Stimulated activated CD8-positive, alpha-beta memory T cell treated with anti-CD3 and anti-CD28 coated beads, Interleukin-12 subunit alpha, Interleukin-12 subunit beta, amount 100 ng/mL, for 4 hours (primary cell): ENCODE data around the gene SLC25A17.
"Not testable (repeated sequence)": the region's sequence is repeated elsewhere in the genome, so short reads cannot be mapped to it uniquely, and the experiment has no call there.

Experiments used
- DNase-seq: peaks from one replicate; pipeline ENCODE4 v3.0.0-alpha.2; 2020; ENCODE audit warnings: low read depth

SLC25A17 gene

DNA sequence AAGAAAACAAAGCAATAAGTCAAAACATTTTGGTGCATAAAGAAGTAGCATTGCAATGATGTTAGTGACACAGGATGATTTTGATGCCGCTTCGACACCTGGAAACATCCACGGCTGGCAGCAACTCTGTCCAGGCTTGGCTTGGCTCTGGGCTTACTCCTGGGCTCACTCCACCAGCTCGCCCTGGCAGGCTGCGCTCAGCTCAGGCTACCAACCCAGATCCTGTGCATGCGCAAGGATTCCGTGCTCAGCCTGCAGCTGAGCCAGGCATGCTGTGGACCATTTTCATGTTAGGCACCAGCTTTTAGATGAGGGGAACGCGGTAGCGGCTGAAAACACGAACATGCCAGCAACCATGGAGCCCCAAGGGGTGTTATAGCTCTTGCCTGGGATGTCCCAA is 66.0 kb downstream of the SLC25A17 start:
- no peak for DNase-seq

DNA sequence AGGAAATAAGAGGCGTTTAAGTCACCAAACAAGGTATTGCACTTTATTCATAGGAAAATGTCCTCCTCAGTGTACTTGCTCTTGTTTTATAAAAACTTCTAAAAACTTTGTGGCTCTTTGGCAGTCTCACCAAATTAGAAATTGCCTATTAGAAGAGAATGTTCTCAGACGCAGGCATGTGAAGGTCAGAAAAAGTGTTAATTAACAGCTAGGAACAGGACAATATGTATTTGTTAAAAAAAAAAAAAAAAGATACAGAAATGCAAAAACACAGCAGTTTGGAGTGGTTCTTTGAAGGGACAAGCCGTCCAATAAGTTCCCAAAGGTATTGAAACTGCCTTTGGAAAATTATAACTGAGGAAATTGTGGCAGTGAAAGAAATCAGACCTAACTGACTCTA is 67.9 kb downstream of the SLC25A17 start:
- no peak for DNase-seq

DNA sequence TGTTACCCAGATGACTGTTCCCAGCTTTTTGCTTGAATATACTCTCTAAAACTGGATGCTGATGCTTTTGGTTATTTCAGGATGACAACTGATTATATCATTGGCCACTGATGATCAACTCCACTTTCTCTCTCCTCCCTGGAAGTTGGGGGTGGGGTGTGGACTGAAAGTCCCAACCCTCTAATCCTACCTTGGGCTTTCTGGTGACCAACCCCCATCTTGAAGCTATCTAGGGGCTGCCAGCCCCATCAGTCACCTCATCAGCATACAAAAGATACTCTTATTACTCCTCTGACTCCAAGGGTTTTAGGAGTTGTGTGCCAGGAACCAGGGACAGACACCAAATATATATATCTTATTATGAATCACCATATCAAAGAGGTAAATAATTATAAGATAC is 69.3 kb downstream of the SLC25A17 start:
- DNase-seq: no peak

DNA sequence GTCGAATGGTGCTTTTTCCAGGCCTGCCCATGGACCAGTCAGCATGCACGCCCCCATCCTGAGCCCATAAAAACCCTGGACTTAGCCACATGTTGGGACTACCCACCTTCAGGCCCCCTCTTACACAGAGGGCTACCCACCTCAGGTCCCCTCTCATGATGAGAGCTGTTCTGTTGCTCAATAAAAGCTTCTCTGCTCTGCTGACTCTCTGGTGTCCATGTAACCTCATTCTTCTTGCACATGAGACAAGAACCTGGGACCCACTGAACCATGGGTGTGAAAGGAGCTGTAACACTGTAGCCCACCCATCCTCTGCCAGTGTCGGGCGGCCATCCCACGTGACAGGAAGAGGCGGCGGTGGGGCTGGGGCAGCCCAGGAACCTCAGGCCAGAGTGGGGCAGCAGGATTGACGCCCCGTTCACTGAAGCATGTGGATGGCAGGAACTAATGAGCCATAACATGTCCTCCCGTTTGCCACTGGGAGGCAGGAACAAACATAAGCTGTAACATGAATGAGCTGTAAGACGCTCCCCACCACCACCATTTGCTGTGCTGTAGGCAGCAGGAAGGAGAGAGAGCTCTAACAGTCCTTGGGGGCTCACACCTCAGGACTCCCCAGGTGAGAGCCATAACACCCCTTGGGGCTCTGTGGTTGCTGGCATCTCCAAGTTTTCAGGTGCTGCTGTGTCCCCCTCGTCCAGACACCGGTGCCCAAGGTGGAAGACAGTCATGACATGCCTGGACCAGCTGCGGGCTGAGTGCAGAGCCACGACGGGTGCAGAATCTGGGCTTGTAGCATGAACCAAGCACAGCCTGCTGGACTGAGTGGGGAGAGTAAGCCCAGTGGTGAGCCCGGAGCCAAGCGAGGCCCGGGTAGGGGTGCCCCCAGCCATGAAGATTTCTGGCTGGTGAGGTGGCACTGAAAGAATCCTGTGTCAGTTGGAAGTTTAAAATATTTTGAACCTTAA is 70.5 kb downstream of the SLC25A17 start:
- DNase-seq: no peak

DNA sequence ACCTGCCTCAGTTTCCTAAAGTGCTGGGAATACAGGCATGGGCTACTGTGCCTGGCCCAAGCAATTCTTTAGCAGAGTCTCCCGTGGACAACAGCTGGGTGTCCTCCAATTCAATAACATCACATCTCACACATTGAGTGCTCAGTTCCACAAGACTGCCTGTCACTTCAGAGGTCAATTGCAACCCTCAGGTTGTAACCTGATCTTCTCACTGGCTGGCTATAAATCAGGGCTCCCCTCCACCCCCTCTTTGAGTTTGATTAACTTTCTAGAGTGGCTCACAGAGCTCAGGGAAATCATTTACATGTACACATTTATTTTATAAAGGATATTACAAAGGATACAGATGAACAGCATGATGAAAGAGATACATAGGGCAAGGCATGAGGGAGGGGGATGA is 71.8 kb downstream of the SLC25A17 start:
- DNase-seq: no peak

DNA sequence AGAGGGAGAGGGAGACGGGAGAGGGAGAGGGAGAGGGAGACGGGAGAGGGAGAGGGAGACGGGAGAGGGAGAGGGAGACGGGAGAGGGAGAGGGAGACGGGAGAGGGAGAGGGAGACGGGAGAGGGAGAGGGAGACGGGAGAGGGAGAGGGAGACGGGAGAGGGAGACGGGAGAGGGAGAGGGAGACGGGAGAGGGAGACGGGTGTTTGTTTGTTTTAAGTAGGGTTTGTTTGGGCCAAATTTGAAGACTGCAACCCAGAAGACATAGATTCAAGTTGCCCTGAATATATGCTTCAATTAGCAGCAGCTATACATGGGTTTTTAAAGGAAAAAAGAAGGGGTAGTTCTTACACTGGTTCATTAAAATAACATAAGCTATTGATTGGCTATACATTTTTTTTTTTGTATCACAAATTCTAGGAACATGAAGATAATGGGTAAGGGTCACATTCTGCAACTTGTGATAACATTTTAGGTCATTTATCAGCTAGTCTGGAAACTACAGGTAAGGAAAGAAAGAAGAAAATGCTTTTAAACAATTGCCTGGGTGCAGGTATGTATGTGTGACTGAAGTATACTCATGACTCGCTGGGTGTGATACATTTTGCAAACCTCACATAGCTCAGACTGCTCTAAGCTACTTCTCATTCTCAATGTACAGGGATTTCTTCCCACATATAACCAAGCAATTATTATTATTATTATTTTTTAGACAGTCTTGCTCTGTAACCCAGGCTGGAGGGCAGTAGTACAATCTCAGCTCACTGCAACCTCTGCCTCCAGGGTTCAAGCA is 72.5 kb downstream of the SLC25A17 start:
- no peak for DNase-seq

DNA sequence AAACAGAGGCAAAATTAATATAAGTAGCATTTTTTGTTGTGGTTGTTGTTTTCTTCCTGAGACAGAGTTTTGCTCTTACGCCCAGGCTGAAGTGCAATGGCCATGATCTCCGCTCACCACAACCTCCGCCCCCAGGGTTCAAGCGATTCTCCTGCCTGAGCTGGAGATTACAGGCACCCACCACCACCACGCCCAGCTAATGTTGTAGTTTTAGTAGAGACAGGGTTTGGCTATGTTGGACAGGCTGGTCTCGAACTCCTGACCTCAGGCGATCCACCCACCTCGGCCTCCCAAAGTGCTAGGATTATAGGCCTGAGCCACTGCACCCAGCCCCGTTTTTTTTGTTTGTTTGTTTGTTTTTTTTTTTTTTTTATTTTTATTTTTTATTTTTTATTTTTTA is 75.4 kb downstream of the SLC25A17 start:
- no peak for DNase-seq

DNA sequence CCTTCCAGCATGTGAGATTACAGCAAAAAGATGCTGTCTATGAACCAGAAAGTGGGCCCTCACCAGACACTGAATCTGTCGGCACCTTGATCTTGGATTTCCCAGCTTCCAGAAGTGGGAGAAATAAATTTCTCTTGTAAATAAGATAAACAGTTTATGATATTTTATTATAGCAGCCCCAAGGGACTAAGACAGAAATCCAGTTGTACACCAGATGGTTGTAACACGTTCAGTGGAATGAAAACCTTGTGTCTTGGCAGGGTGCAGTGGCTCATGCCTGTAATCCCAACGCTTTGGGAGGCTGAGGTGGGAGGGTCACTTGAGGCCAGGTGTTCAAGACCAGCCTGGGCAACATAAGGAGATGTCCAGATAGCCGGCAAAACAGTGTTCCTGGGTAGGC is 78.0 kb downstream of the SLC25A17 start:
- no peak for DNase-seq

DNA sequence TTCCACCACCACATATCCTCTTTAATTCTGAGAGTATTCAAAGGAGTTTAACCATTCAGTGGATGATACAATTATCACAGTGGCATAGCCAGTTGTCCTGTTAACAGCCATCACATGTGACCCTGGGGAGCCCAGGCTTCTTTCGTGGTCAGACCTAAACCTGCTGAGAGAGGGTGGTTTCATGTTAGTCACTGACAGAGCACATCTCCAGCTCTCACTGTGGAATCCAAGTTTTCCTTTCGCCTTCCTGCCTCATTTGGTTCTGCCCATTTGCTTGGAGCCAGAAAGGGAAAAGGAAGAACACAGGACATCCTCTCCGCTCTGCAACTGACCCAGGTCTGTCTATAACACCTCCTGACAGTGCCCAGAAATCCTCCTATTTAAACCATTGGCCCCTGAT is 79.4 kb downstream of the SLC25A17 start:
- no peak for DNase-seq

DNA sequence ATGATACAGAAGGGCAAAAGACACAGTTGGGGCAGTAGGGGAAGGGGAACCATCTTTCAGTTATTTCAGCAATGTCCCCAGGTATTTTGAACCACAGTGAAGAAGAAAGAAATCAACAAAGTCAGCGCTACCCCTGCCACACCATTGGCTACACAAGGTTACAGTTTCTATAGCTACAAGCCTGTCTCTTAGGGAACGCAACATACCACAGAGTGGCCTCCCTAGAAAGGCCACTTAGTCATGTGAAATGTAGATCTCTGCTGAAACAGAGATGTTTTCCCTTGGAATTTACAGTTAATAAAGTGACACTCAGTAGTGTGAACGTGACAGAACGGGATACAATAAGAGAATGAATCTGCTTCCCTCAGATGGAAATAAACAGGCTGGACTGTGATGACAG is 85.2 kb downstream of the SLC25A17 start:
- DNase-seq: no peak

DNA sequence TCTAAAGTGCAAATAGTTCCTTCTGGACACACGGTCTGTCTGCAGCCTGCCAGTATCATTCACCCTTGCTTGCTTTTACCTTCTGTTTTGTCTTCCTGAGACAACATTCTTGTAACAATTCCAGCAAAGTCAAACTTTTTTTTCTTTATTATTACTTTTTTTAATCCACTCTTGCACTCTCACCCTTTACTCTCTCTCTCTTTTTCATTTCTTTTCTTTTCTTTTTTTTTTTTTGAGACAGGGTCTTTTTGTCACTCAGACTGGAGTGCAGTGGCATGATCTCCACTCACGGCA is 86.2 kb downstream of the SLC25A17 start:
- no peak for DNase-seq

DNA sequence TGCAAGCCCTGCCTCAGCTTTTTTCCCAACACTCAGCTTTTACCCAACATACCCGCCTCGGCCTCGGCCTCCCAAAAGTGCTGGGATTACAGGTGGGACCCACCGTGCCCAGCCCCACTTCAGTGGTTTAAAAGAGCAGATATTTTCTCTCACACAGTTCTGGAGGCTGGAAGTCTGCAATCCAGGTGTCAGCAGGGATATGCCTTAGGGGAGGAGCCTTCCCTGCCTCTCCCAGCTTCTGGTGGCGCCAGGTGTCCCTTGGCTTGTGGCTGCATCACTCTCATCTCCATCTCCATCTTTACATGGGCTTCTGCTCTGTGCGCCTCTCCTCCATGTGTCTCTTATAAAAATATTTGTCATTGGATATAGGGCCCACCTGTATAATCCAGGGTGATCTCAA is 89.9 kb downstream of the SLC25A17 start:
- no peak for DNase-seq

DNA sequence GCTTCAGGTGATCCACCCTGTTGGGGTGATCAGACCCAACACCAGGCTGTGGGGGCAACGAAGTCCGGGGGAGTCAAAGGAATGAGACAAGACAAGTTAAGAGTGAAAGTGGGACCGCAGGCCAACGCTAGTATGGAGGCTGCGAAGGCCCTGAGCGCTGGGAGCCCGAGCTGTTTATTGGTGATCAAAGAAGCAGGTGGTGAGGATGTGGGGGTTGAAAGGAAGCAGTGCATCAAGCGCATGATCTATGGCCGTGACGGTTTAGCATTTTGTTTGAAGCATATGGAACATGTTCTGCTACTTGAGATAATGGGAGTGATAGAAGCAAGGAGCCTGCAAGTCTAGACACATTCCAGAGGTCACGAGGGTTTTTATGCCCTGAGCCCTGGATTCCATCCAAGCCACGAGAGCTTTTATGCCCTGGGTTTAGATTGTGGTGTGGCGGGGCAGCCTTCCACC is 90.4 kb downstream of the SLC25A17 start:
- peak; percentile 11 for DNase-seq

DNA sequence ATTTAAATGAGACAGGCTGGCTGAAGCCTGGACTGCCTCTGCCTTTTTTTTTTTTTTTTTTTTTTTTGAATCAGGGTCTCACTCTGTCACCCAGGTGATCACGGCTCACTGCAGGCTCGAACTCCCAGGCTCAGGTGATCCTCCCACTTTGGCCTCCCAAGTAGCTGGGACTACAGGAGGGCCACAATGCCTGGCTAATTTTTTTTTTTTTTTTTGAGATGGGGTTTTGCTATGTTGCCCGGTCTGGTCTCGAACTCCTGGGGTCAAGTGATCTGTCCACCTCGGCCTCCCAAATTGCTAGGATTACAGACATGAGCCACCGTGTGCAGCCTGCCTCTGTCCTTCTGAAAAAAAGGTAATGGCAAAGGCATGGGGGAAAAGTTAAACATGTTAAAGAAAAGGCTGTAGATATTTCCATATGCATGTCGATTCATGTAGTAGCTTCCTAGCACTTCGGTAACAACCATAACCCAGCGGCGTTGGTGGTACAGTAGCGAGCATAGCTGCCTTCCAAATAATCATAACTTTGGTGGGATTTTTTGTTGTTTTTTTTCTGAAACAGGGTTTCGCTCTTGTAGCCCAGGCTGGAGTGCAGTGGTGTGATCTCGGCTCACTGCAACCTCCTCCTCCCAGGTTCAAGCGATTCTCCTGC is 91.1 kb downstream of the SLC25A17 start:
- DNase-seq: no peak

DNA sequence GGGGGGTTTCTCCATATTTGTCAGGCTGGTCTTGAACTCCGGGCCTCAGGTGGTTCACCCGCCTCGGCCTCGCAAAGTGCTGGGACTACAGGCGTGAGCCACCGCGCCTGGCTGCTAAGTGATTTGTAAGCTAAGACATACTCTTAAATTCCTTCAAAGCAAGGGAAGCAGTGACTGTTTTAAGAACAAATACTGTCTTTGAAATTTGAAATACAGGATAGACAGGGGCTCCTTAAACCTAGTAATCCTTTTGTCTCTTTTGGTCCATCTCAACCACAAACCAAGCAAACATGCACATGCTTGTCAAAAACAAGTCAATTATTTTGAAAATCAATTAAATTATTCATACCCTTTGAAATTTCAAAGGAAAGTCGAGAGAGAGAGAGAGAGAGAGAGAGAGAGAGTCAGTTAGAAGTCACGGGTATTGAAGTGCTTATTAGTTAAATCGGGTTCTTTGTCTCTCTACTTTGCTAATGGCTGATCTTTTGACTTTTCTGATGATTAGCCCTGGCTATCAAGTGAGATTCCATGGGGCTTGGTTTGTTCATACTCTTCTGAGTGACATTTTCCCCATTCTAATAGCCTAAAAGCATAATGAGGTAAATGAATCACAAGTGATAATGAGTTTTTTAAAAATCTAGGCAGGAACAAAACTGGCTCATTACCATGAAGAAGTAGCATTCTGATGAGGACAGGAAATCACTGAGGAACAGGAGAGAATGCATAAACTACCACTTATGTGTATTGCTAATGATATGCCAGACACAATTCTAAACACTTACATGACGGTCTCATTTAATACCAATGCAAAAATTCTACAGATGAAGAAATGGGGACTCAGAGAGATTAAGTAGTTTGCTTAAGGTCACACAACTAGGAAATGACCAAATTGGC is 91.8 kb downstream of the SLC25A17 start:
- no peak for DNase-seq

DNA sequence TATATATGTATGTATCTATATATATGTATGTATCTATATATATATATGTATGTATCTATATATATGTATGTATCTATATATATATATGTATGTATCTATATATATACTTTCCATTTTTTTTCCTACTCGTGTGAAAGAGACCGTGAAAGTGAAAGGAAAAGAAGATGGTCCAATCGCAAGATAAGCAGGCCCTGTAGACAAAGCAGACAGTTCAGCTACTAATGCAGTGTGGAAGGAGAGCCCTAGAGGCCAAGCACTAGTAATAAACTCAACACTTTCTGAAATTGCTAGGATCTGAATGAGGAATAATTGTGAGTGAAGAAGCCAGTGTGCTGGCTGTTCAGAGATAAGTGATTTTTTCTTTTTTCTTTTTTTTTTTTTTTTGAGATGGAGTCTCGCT is 92.6 kb downstream of the SLC25A17 start:
- DNase-seq: no peak

DNA sequence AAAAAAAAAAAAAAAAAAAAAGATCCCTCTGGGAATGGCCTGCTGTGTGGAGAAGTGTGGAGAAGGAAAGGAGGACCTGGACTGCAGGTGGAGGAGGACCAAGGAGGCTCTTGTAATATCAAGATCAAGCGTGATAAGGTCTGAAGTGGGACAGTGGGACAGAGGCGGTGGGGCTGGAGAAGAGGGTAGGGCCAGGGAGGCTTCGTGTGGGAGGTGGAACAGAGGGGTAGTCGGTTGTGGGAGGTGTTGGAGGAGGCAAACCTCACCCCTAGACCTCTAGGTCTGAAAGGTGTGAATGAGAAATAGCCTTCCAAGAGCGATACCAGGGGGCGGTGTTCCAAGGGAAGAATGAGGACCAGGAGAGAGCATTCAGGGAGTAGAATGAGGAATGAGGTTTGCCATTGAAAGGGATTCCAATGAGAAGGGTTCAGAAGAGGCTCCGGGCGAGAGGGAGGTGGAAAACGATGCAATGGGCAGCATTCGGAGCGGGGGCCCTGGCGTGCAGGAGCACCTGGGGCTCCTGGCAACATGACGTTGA is 95.7 kb downstream of the SLC25A17 start:
- DNase-seq: no peak

DNA sequence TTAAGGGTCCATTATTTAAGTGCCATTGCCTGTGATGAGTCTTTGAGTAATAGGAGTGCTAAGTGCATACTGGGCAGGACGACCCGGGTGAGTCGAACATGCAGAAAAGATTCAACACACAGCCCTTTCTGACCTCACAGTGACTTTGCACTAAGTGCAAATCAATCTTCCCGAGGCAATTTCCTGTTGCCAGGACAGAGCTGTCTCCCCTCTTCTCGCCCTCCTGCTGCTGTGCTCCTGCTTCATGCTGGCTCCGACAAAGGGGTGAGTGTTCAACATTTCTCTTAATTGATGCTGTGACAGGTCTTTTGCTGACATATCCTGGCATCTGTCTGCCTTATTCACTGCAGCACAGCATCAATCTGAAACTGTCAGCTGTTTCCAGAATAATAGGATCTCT is 97.9 kb downstream of the SLC25A17 start:
- DNase-seq: no peak

DNA sequence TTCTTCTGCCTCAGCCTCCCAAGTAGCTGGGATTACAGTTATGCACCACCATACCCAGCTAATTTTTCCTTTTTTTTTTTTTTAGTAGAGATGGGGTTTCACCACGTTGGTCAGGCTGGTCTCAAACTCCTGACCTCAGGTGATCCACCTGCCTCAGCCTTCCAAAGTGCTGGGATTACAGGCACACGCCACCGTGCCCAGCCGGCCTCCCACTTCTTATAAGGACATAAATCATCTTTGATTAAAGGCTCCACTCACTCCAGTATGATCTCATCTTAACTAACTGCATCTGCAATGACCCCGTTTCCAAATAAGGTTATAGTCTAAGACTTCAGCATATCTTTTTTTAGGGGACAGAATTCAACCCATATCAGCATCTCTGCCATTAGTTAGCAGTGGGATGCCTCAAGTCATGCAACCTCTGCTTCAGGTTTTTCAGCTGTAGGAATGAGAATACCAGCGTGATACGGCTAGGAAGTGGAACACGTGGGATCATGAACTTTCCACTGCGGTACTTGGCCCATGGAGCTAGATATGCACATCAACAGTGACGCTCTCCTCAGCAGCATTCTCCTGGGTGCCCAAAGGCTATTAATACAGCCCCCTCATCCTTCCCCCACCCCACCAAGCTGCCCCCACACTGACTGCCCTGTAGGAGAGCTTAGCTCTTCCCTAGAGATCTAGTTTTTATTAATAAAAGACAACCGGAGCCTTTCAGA is 98.4 kb downstream of the SLC25A17 start:
- no peak for DNase-seq

DNA sequence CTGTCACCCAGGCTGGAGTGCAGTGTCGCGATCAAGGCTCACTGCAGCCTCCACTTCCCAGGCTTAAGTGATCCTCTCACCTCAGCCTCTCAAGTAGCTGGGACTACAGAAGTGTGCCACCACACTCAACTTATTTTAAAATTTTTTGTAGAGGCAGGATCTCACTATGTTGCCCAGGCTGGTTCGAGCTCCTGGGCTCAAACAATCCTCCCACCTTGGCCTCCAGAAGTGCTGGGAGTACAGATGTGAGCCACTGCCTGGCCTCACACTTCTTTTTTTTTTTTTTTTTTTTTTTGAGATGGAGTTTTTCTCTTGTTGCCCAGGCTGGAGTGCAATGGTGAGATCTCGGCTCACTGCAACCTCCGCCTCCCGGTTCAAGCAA is 99.0 kb downstream of the SLC25A17 start:
- not testable (repeated sequence) for DNase-seq
